Measurements from ENCODE around the gene GAP43.
"Not testable (repeated sequence)": the region's sequence is repeated elsewhere in the genome, so short reads cannot be mapped to it uniquely, and the experiment has no call there.

Gene GAP43

GRCh38 chr3:115698851-115699591, 75.7 kb downstream of the GAP43 start:
- DNase-seq (ENCODE audit: low read depth): no peak

GRCh38 chr3:115699706-115700105, 76.4 kb downstream of the GAP43 start:
- no peak for DNase-seq (ENCODE audit: low read depth)

GRCh38 chr3:115702598-115702997, 79.3 kb downstream of the GAP43 start:
- no peak for DNase-seq (ENCODE audit: low read depth)

- no peak for DNase-seq (ENCODE audit: low read depth)
These were observed 81.5 kb downstream of the GAP43 start for GRCh38 chr3:115704661-115705338.

GRCh38 chr3:115706311-115706829, 83.1 kb downstream of the GAP43 start:
- no peak for DNase-seq (ENCODE audit: low read depth)

- no peak for DNase-seq (ENCODE audit: low read depth)
These were observed 85.2 kb downstream of the GAP43 start for GRCh38 chr3:115708540-115708939.

GRCh38 chr3:115709093-115709492, 85.8 kb downstream of the GAP43 start:
- no peak for DNase-seq (ENCODE audit: low read depth)

- DNase-seq (ENCODE audit: low read depth): no peak
These were observed 86.6 kb downstream of the GAP43 start for GRCh38 chr3:115709931-115710330.

- DNase-seq (ENCODE audit: low read depth): no peak
These were observed 87.5 kb downstream of the GAP43 start for GRCh38 chr3:115710799-115711198.

- DNase-seq (ENCODE audit: low read depth): no peak
These were observed 89.6 kb downstream of the GAP43 start for GRCh38 chr3:115712871-115713270.

- DNase-seq (ENCODE audit: low read depth): no peak
These were observed 90.0 kb downstream of the GAP43 start for GRCh38 chr3:115713284-115713683.

- no peak for DNase-seq (ENCODE audit: low read depth)
These were observed 92.0 kb downstream of the GAP43 start for GRCh38 chr3:115715241-115715745.

GRCh38 chr3:115720983-115721382, 97.7 kb downstream of the GAP43 start:
- DNase-seq (ENCODE audit: low read depth): no peak

- no peak for DNase-seq (ENCODE audit: low read depth)
These were observed 102.5 kb downstream of the GAP43 start for GRCh38 chr3:115725800-115726199.

- no peak for DNase-seq (ENCODE audit: low read depth)
These were observed 103.8 kb downstream of the GAP43 start for GRCh38 chr3:115727135-115727534.

GRCh38 chr3:115728013-115728412, 104.7 kb downstream of the GAP43 start:
- DNase-seq (ENCODE audit: low read depth): no peak

- DNase-seq (ENCODE audit: low read depth): not testable (repeated sequence)
These were observed 113.0 kb downstream of the GAP43 start for GRCh38 chr3:115736341-115736740.

- DNase-seq (ENCODE audit: low read depth): no peak
These were observed 118.3 kb downstream of the GAP43 start for GRCh38 chr3:115741650-115742049.

- not testable (repeated sequence) for DNase-seq (ENCODE audit: low read depth)
These were observed 121.2 kb downstream of the GAP43 start for GRCh38 chr3:115744516-115744915.

- not testable (repeated sequence) for DNase-seq (ENCODE audit: low read depth)
These were observed 129.7 kb downstream of the GAP43 start for GRCh38 chr3:115752978-115753377.

GRCh38 chr3:115758076-115758763, 134.9 kb downstream of the GAP43 start:
- DNase-seq (ENCODE audit: low read depth): no peak

GRCh38 chr3:115760716-115761115, 137.4 kb downstream of the GAP43 start:
- no peak for DNase-seq (ENCODE audit: low read depth)

GRCh38 chr3:115761927-115762305, 138.6 kb downstream of the GAP43 start:
- no peak for DNase-seq (ENCODE audit: low read depth)

All from T follicular helper cell (primary cell).